ENCODE results near the gene GCNT1. TPM values are rescaled to one million over a fixed set of nuclear protein-coding genes. Genes with fewer than 3 reads are reported as not detected.

GCNT1 gene
- polyA plus RNA-seq, 1 of the 3 experiments (the other 2 are of a cell fraction) = 0.76 TPM

GRCh38 chr9:76519075-76519835, 60.3 kb downstream of the GCNT1 start (continued):
- no peak for TF ChIP-seq PBX3 (IDR thresholded peaks at IDR 0.05)
- TF ChIP-seq CHD2 (IDR thresholded peaks at IDR 0.05; ENCODE audit: low read length, partially characterized antibody) = no peak
- TF ChIP-seq RFX5 (IDR thresholded peaks at IDR 0.05; ENCODE audit: low read length) = no peak

- Histone ChIP-seq H4K20me1 (ENCODE audit: insufficient read depth) (no peaks in the 10 kb centered on the region), H3K4me1 (ENCODE audit: control insufficient read depth in 1 of 2, insufficient read depth in 2 of 2, low read depth in 1 of 2, low read length in 1 of 2) (no peaks in the 10 kb centered on the region), H3K9me3 (no peaks in the 10 kb centered on the region), H2AFZ (ENCODE audit: low read depth) (no peak overlapping the region), H3K4me2 (no peak overlapping the region), H3K79me2 (ENCODE audit: insufficient read depth) (no peaks in the 10 kb centered on the region), H3K36me3 (replicated peaks in 1 of 2; ENCODE audit: control insufficient read depth in 1 of 2, insufficient read depth in 2 of 2, low read length in 1 of 2) (no peaks in the 10 kb centered on the region), H3K4me3 (ENCODE audit: low read depth in 2 of 2, low read length in 1 of 2) (no peak overlapping the region), H3K27ac (ENCODE audit: low read depth in 2 of 2, low read length in 1 of 2) (no peak overlapping the region), H3K9me2 (no peaks in the 10 kb centered on the region), H3K27me3 (ENCODE audit: insufficient read depth) (peaks cover 67% of the 10 kb centered on the region), H3F3A (replicated peaks; ENCODE audit: insufficient read depth) (no peaks in the 10 kb centered on the region), H3K9ac (no peak overlapping the region)
- ChIA-PET CTCF (no interaction called here), POLR2A (no interaction called here)
- DNase-seq = no peak
- WGBS (ENCODE audit: low lambda C conversion rate) = 11% methylated on average over 6 of the region's 6 CpGs
- no peak for TF ChIP-seq FOXM1 (IDR thresholded peaks at IDR 0.05; ENCODE audit: low read depth)
- no peak for TF ChIP-seq JUND (IDR thresholded peaks at IDR 0.05)
- TF ChIP-seq TEAD4 (IDR thresholded peaks at IDR 0.05; ENCODE audit: borderline replicate concordance, insufficient read depth) = no peak
- no peak for TF ChIP-seq EP300 (IDR thresholded peaks at IDR 0.05; ENCODE audit: borderline replicate concordance in 1 of 2, low read depth in 1 of 2, low read length in 1 of 2)
- no peak for TF ChIP-seq ZBTB33 (IDR thresholded peaks at IDR 0.05; ENCODE audit: borderline replicate concordance, low read depth)
These were observed 62.3 kb downstream of the GCNT1 start for GRCh38 chr9:76521244-76521681.

- 4% methylated on average over 3 of the region's 3 CpGs for WGBS (ENCODE audit: low lambda C conversion rate)
- Histone ChIP-seq H4K20me1 (ENCODE audit: insufficient read depth) (no peaks in the 10 kb centered on the region), H3K27ac (ENCODE audit: low read depth in 2 of 2, low read length in 1 of 2) (no peak overlapping the region), H3F3A (replicated peaks; ENCODE audit: insufficient read depth) (no peaks in the 10 kb centered on the region), H3K27me3 (ENCODE audit: insufficient read depth) (peaks cover 69% of the 10 kb centered on the region; the same call in 1 of the 2 replicates), H3K4me3 (ENCODE audit: low read depth in 2 of 2, low read length in 1 of 2) (no peak overlapping the region), H2AFZ (ENCODE audit: low read depth) (no peak overlapping the region), H3K4me1 (ENCODE audit: control insufficient read depth in 1 of 2, insufficient read depth in 2 of 2, low read depth in 1 of 2, low read length in 1 of 2) (no peaks in the 10 kb centered on the region), H3K4me2 (no peak overlapping the region), H3K9me3 (no peaks in the 10 kb centered on the region), H3K9ac (no peak overlapping the region), H3K79me2 (ENCODE audit: insufficient read depth) (no peaks in the 10 kb centered on the region), H3K36me3 (replicated peaks in 1 of 2; ENCODE audit: control insufficient read depth in 1 of 2, insufficient read depth in 2 of 2, low read length in 1 of 2) (no peaks in the 10 kb centered on the region), H3K9me2 (no peaks in the 10 kb centered on the region)
- no peak for DNase-seq
- POLR2A ChIA-PET = no interaction called here
- CTCF ChIA-PET = no interaction called here
- TF ChIP-seq RFX5 (IDR thresholded peaks at IDR 0.05; ENCODE audit: low read length) (no peak), FOXJ3 (CRISPR knock-in tag; IDR thresholded peaks at IDR 0.05) (no peak), MAX (IDR thresholded peaks at IDR 0.05; ENCODE audit: low read depth) (no peak), USF1 (IDR thresholded peaks at IDR 0.05; ENCODE audit: borderline replicate concordance, low read depth) (no peak), MEF2A (IDR thresholded peaks at IDR 0.05; ENCODE audit: borderline replicate concordance, low read depth) (no peak), JUND (IDR thresholded peaks at IDR 0.05) (no peak), EP300 (IDR thresholded peaks at IDR 0.05; ENCODE audit: borderline replicate concordance in 1 of 2, low read depth in 1 of 2, low read length in 1 of 2) (no peak), TCF12 (IDR thresholded peaks at IDR 0.05) (no peak), POLR2AphosphoS5 (IDR thresholded peaks at IDR 0.05; ENCODE audit: low read depth, low read length) (no peak), TEAD4 (IDR thresholded peaks at IDR 0.05; ENCODE audit: borderline replicate concordance, insufficient read depth) (no peak), SIN3A (IDR thresholded peaks at IDR 0.05; ENCODE audit: borderline replicate concordance, low read depth, low read length) (no peak), REST (IDR thresholded peaks at IDR 0.05; ENCODE audit: low read depth, low read length) (no peak)
These were observed 62.9 kb downstream of the GCNT1 start for GRCh38 chr9:76521906-76522305.

All from SK-N-SH (cell line).